IMR-90 (cell line): ENCODE data around the gene SESN2. TPM values are rescaled to one million over a fixed set of nuclear protein-coding genes. Genes with fewer than 3 reads are reported as not detected.

ENCODE experiments used
- ATAC-seq: fragments of 200-7000 bp; cut with Tn5 transposase; 2 replicates; pipeline ENCODE4 v1.9.1; 2020; ENCODE audit warnings: low read depth, mild to moderate bottlenecking, moderate library complexity
- BruUV-seq: library from RNA; stranded (reverse); fragments of 400-500 nt; replicated peaks from 2 replicates; lab custom pipeline; 2021; lab: Mats Ljungman, UMichigan
- CTCF ChIA-PET: fragments of 300-600 bp; formaldehyde crosslinking; extraction: SDS; loops from one replicate; lab custom pipeline; 2021; ENCODE audit warnings: antibody characterized with exemption; lab: Yijun Ruan, JAX
- POLR2A ChIA-PET: fragments of 300-600 bp; sonication (Branson Sonifier 250); formaldehyde crosslinking; loops from one replicate; lab custom pipeline; 2022; ENCODE audit warnings: antibody characterized with exemption; ENCODE audit not compliant: unreplicated experiment; lab: Charles Lee
- DNase-seq: peaks from one replicate; pipeline ENCODE4 v3.0.0; 2013
- H2AFZ ChIP-seq: replicated peaks from 2 replicates; pipeline ENCODE3; 2013; ENCODE audit warnings: low read length, mild to moderate bottlenecking; ENCODE audit not compliant: poor library complexity
- H2AK5ac ChIP-seq: 2 replicates; pipeline ENCODE4 v1.6.1; 2013; ENCODE audit warnings: low read depth, low read length, inconsistent platforms
- H2AK9ac ChIP-seq: replicated peaks from 2 replicates; pipeline ENCODE3; 2013; ENCODE audit warnings: mild to moderate bottlenecking, low read depth, low read length, moderate library complexity; ENCODE audit not compliant: poor library complexity
- H2BK120ac ChIP-seq: 2 replicates; pipeline ENCODE4 v1.6.1; 2013; ENCODE audit warnings: low read depth, low read length, inconsistent platforms
- H2BK15ac ChIP-seq: 3 replicates; pipeline ENCODE4 v1.6.1; 2013; ENCODE audit warnings: low read depth, low read length, inconsistent platforms
- H2BK20ac ChIP-seq: 2 replicates; pipeline ENCODE4 v1.6.1; 2013; ENCODE audit warnings: low read depth, mild to moderate bottlenecking, inconsistent platforms, low read length, moderate library complexity
- H2BK5ac ChIP-seq: 2 replicates; pipeline ENCODE4 v1.6.1; 2013; ENCODE audit warnings: mild to moderate bottlenecking, low read depth, low read length, inconsistent platforms; ENCODE audit not compliant: poor library complexity, severe bottlenecking
- H3K14ac ChIP-seq: replicated peaks from 2 replicates; pipeline ENCODE4 v1.6.1; 2013; ENCODE audit warnings: low read depth, low read length, inconsistent platforms
- H3K18ac ChIP-seq: 2 replicates; pipeline ENCODE4 v1.6.1; 2013; ENCODE audit warnings: low read depth, low read length, control low read depth
- H3K23ac ChIP-seq: 2 replicates; pipeline ENCODE4 v1.6.1; 2013; ENCODE audit warnings: low read depth, low read length, inconsistent platforms
- H3K27ac ChIP-seq: 2 replicates; pipeline ENCODE4 v1.5.1; 2013; ENCODE audit warnings: mild to moderate bottlenecking, control low read depth, low read length; ENCODE audit not compliant: insufficient read depth
- H3K27me3 ChIP-seq: 2 replicates; pipeline ENCODE4 v1.6.1; 2013; ENCODE audit warnings: low read length; ENCODE audit not compliant: control insufficient read depth, insufficient read depth
- H3K36me3 ChIP-seq: 2 replicates; pipeline ENCODE4 v1.6.1; 2013; ENCODE audit warnings: low read length, mixed read lengths; ENCODE audit not compliant: control insufficient read depth, insufficient read depth
- H3K4ac ChIP-seq: 2 replicates; pipeline ENCODE4 v1.6.1; 2013; ENCODE audit warnings: low read depth, low read length, inconsistent platforms
- H3K4me1 ChIP-seq: 2 replicates; pipeline ENCODE4 v1.6.1; 2013; ENCODE audit warnings: low read length, mixed read lengths; ENCODE audit not compliant: control insufficient read depth, insufficient read depth
- H3K4me2 ChIP-seq: 2 replicates; pipeline ENCODE4 v1.6.1; 2013; ENCODE audit warnings: low read depth, mild to moderate bottlenecking, control low read depth, low read length, moderate library complexity
- H3K4me3 ChIP-seq: 2 replicates; pipeline ENCODE4 v1.5.1; 2013; ENCODE audit warnings: low read depth, mild to moderate bottlenecking, control low read depth, low read length, moderate library complexity; ENCODE audit not compliant: insufficient read depth
- H3K56ac ChIP-seq: 2 replicates; pipeline ENCODE4 v1.6.1; 2013; ENCODE audit warnings: low read length, inconsistent platforms; ENCODE audit not compliant: insufficient read depth; ENCODE audit errors: extremely low read depth
- H3K79me1 ChIP-seq, 2 experiments: 2 replicates each; pipeline ENCODE4 v1.6.1; 2013; ENCODE audit warnings: low read length in 2 of 2, inconsistent platforms in 1 of 2, low read depth in 1 of 2
- H3K9ac ChIP-seq: 2 replicates; pipeline ENCODE4 v1.6.1; 2013; ENCODE audit warnings: low read depth, low read length, control low read depth
- H3K9me1 ChIP-seq: 2 replicates; pipeline ENCODE4 v1.6.1; 2013; ENCODE audit warnings: low read length, inconsistent platforms; ENCODE audit not compliant: insufficient read depth
- H3K9me3 ChIP-seq: 2 replicates; pipeline ENCODE4 v1.6.1; 2013; ENCODE audit warnings: low read length; ENCODE audit not compliant: control insufficient read depth, insufficient read depth
- H4K20me1 ChIP-seq: 2 replicates; pipeline ENCODE4 v1.6.1; 2013; ENCODE audit warnings: low read length, inconsistent platforms; ENCODE audit not compliant: insufficient read depth
- H4K5ac ChIP-seq: 2 replicates; pipeline ENCODE4 v1.6.1; 2013; ENCODE audit warnings: mild to moderate bottlenecking, low read depth, low read length, control low read depth
- H4K8ac ChIP-seq, 2 experiments: 2 replicates each; pipeline ENCODE4 v1.6.1; 2013; ENCODE audit warnings: low read depth in 2 of 2, low read length in 2 of 2, control low read depth in 1 of 2, inconsistent platforms in 1 of 2
- H4K91ac ChIP-seq: 2 replicates; pipeline ENCODE4 v1.6.1; 2013; ENCODE audit warnings: low read depth, low read length, inconsistent platforms; ENCODE audit not compliant: insufficient read depth
- CHD1 ChIP-seq: IDR thresholded peaks from 2 replicates; pipeline ENCODE4 v1.6.1; 2012; ENCODE audit warnings: low read depth, low read length, improper control_type of control experiment
- FOS ChIP-seq: fragments of 150-350 bp; IDR thresholded peaks from 2 replicates; pipeline ENCODE4 v1.6.1; 2016; ENCODE audit warnings: low read depth, low read length
- RAD21 ChIP-seq: IDR thresholded peaks from 2 replicates; pipeline ENCODE4 v1.6.1; 2012; ENCODE audit warnings: low read length, improper control_type of control experiment
- WGBS, 2 experiments: methylation state at CpG; one replicate each; pipeline versions ENCODE4 v1.1.5 to v1.1.7; 2013; ENCODE audit warnings: missing lambda C conversion rate in 2 of 2; ENCODE audit not compliant: insufficient read length in 1 of 2; ENCODE audit errors: extremely low coverage in 2 of 2; 5-methylcytosine and 5-hydroxymethylcytosine counted together
- dilution Hi-C: fragments of 300-500 bp; cut with HindIII; formaldehyde crosslinking; loops from one replicate; pipeline ENCODE4 v1.14.3; 2018; ENCODE audit warnings: low sequenced_read_pairs; ENCODE audit not compliant: unreplicated experiment
- in situ Hi-C: fragments of 300-500 bp; cut with MboI; formaldehyde crosslinking; loops from 3 replicates; pipeline ENCODE4 v1.14.3; 2019; ENCODE audit warnings: low sequenced_read_pairs, inconsistent platforms, mixed read lengths
- intact Hi-C: fragments of 100-400 bp; cut with micrococcal nuclease; formaldehyde crosslinking; loops from 2 replicates; pipeline ENCODE4 v1.10.0; 2022
- polyA plus RNA-seq, 3 experiments: library from polyadenylated mRNA; depleted of rRNA; stranded (reverse); fragments of >200 nt; gene quantifications; 2 replicates each; pipeline ENCODE4 v1.2.3, GENCODE V29; 2012; ENCODE audit warnings: low replicate concordance in 1 of 3
- total RNA-seq: library from RNA; depleted of rRNA; stranded (reverse); fragments of >200 nt; gene quantifications from 2 replicates; pipeline ENCODE4 v1.2.3, GENCODE V29; 2012

SESN2 gene
- total and polyA plus RNA-seq, 2 of the 4 experiments (the other 2 are of a cell fraction), result 10.2 to 20.9 TPM

DNA sequence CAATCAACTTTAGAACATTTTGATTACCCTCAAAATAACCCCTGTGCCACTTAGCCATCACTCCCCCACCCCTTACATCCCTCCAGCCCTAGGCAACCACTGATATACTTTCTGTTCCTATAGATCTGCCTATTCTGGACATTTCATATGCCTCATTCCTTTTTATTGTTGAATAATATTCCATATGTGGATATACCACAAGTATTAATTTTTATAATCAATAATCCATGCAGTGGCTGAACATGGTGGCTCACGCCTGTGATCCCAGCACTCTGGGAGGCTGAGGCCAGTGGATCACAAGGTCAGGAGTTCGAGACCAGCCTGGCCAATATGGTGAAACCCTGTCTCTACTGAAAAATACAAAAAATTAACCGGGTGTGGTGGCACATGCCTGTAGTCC is 49.4 kb downstream of the SESN2 start:
- CTCF ChIA-PET, result no interaction called here
- POLR2A ChIA-PET, result no interaction called here
- Histone ChIP-seq H3K27me3 (no peaks in the 10 kb centered on the region), H3K14ac (no peak overlapping the region), H2AFZ (no peak overlapping the region), H2BK15ac (no peak overlapping the region), H3K36me3 (no peaks in the 10 kb centered on the region), H2AK9ac (no peak overlapping the region), H2BK20ac (no peak overlapping the region), H2BK120ac (no peak overlapping the region), H3K79me1 (no peaks in the 10 kb centered on the region), H3K4me2 (no peak overlapping the region), H3K4me3 (no peak overlapping the region), H3K27ac (no peak overlapping the region), H4K91ac (no peak overlapping the region), H3K4me1 (peaks cover 1% of the 10 kb centered on the region), H3K9me3 (no peaks in the 10 kb centered on the region), H2BK5ac (no peak overlapping the region), H3K56ac (no peak overlapping the region), H2AK5ac (no peak overlapping the region), H3K9me1 (no peaks in the 10 kb centered on the region), H4K5ac (no peak overlapping the region), H4K8ac (no peak overlapping the region), H4K20me1 (no peaks in the 10 kb centered on the region), H3K18ac (no peak overlapping the region), H3K9ac (no peak overlapping the region), H3K23ac (no peak overlapping the region), H3K4ac (no peak overlapping the region)
- intact Hi-C loops, result no loop called here
- TF ChIP-seq CHD1 (no peak), RAD21 (no peak), FOS (no peak)
- 70% methylated on average over 2 of the region's 3 CpGs; no CpG with 5 or more reads in 1 of the 2 experiments for WGBS, 2 experiments
- dilution Hi-C loops, result no loop called here
- in situ Hi-C loops, result no loop called here
- no peak for ATAC-seq
- DNase-seq, result no peak
- BruUV-seq, result no TSS peak
